Neuronal stem cell (in vitro differentiated cells): ENCODE measurements around the gene ARIH2.

Experiments used
- DNase-seq: peaks from one replicate; pipeline ENCODE4 v3.0.0-alpha.2; 2013; ENCODE audit warnings: low spot score
- H2AFZ ChIP-seq: one replicate; pipeline ENCODE4 v1.6.1; 2013; ENCODE audit warnings: mild to moderate bottlenecking, low read length, inconsistent platforms
- H2AK5ac ChIP-seq: 2 replicates; pipeline ENCODE4 v1.6.1; 2013; ENCODE audit warnings: low read depth, mild to moderate bottlenecking, inconsistent platforms, low read length, moderate library complexity, mixed read lengths
- H2BK120ac ChIP-seq: 2 replicates; pipeline ENCODE4 v1.6.1; 2013; ENCODE audit warnings: low read depth, mild to moderate bottlenecking, inconsistent platforms, low read length, moderate library complexity, mixed read lengths
- H2BK12ac ChIP-seq: one replicate; pipeline ENCODE4 v1.6.1; 2013; ENCODE audit warnings: low read length, inconsistent platforms
- H2BK15ac ChIP-seq: 2 replicates; pipeline ENCODE4 v1.6.1; 2013; ENCODE audit warnings: mild to moderate bottlenecking, low read length, inconsistent platforms, mixed read lengths
- H2BK5ac ChIP-seq: one replicate; pipeline ENCODE4 v1.6.1; 2013; ENCODE audit warnings: inconsistent platforms, mild to moderate bottlenecking, low read length, moderate library complexity
- H3K14ac ChIP-seq: one replicate; pipeline ENCODE4 v1.6.1; 2013; ENCODE audit warnings: low read length, inconsistent platforms
- H3K18ac ChIP-seq: 2 replicates; pipeline ENCODE4 v1.6.1; 2013; ENCODE audit warnings: low read length, inconsistent platforms
- H3K23ac ChIP-seq: 2 replicates; pipeline ENCODE4 v1.6.1; 2013; ENCODE audit warnings: low read depth, mild to moderate bottlenecking, mixed read lengths, low read length, inconsistent platforms; ENCODE audit not compliant: poor library complexity
- H3K27ac ChIP-seq: replicated peaks from 3 replicates; pipeline ENCODE4 v1.5.1; 2013; ENCODE audit warnings: low read length, inconsistent platforms
- H3K27me3 ChIP-seq, 3 experiments: 2 replicates each; pipeline ENCODE4 v1.6.1; 2013; ENCODE audit warnings: low read length in 3 of 3, mild to moderate bottlenecking in 2 of 3, inconsistent platforms in 1 of 3, low read depth in 1 of 3, mixed read lengths in 1 of 3, moderate library complexity in 1 of 3; ENCODE audit not compliant: control insufficient read depth in 3 of 3, insufficient read depth in 3 of 3
- H3K36me3 ChIP-seq, 2 donors: replicated peaks in 1 of 2; 2 replicates each; pipeline ENCODE4 v1.6.1; 2013; ENCODE audit warnings: low read length in 2 of 2; ENCODE audit not compliant: control insufficient read depth in 2 of 2, insufficient read depth in 2 of 2
- H3K4ac ChIP-seq: 2 replicates; pipeline ENCODE4 v1.6.1; 2013; ENCODE audit warnings: inconsistent platforms, mild to moderate bottlenecking, low read length, moderate library complexity
- H3K4me1 ChIP-seq, 2 donors: 1 replicate in 1 of 2; 2 replicates in 1 of 2; pipeline ENCODE4 v1.6.1; 2013; ENCODE audit warnings: low read length in 2 of 2, low read depth in 1 of 2; ENCODE audit not compliant: control insufficient read depth in 2 of 2, insufficient read depth in 1 of 2
- H3K4me2 ChIP-seq: one replicate; pipeline ENCODE4 v1.6.1; 2013; ENCODE audit warnings: mild to moderate bottlenecking, low read length, inconsistent platforms; ENCODE audit not compliant: insufficient read depth, poor library complexity, severe bottlenecking
- H3K4me3 ChIP-seq, 2 donors: 2 replicates each; pipeline ENCODE4 v1.5.1; 2013; ENCODE audit warnings: low read length in 2 of 2, mild to moderate bottlenecking in 2 of 2, inconsistent platforms in 1 of 2, moderate library complexity in 1 of 2
- H3K79me1 ChIP-seq: one replicate; pipeline ENCODE4 v1.6.1; 2013; ENCODE audit warnings: low read depth, mild to moderate bottlenecking, inconsistent platforms, low read length, moderate library complexity
- H3K9ac ChIP-seq: one replicate; pipeline ENCODE4 v1.6.1; 2013; ENCODE audit warnings: mild to moderate bottlenecking, low read depth, low read length, inconsistent platforms; ENCODE audit not compliant: poor library complexity
- H3K9me3 ChIP-seq, 2 donors: replicated peaks in 1 of 2; 2 replicates each; pipeline versions ENCODE3 to v1.6.1; 2013; ENCODE audit warnings: low read length in 2 of 2, mild to moderate bottlenecking in 2 of 2, inconsistent platforms in 1 of 2, low read depth in 1 of 2, mixed read lengths in 1 of 2, moderate library complexity in 1 of 2; ENCODE audit not compliant: control insufficient read depth in 2 of 2, insufficient read depth in 1 of 2
- H4K8ac ChIP-seq: one replicate; pipeline ENCODE4 v1.6.1; 2013; ENCODE audit warnings: low read depth, mild to moderate bottlenecking, inconsistent platforms, low read length, moderate library complexity
- H4K91ac ChIP-seq: one replicate; pipeline ENCODE4 v1.6.1; 2013; ENCODE audit warnings: low read length, low read depth, mild to moderate bottlenecking, inconsistent platforms; ENCODE audit not compliant: poor library complexity
- WGBS, 2 donors: extraction: QIAGEN DNeasy Blood & Tissue Kit; methylation state at CpG; one replicate each; pipeline ENCODE4 v1.1.7; 2013; ENCODE audit warnings: missing lambda C conversion rate in 2 of 2, mixed read lengths in 1 of 2; ENCODE audit not compliant: insufficient read length in 2 of 2, insufficient replicate concordance in 1 of 2; ENCODE audit errors: extremely low coverage in 2 of 2; 5-methylcytosine and 5-hydroxymethylcytosine counted together

ARIH2 gene

DNA sequence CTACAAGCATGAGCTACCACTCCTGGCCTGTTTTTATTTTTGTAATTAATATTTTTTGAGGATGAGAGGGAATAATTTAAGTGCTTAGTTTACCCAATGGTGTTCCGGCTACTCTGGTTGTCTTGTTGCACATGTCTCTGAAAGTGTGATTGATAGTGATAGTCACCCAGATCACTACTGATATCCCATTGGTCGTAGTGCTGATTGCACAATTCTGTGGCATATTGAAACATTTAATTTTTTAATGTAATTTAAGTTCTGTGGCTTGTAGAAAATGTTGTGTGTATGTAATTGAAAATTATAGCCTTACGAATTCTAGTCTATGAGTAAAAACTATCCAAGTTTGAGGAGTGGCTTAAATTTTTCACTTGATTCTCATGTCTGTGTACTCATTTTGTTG, 11.9 kb downstream of the ARIH2 start:
- H3K9me3 ChIP-seq = peaks cover 0 to 3% of the 10 kb centered on the region in 2 donors
- no peaks in the 10 kb centered on the region for H3K27me3 ChIP-seq
- no peaks in the 10 kb centered on the region for H3K4me1 ChIP-seq
- WGBS, 2 donors = no CpG with 5 or more reads among the region's 3 CpGs
- no peak overlapping the region for H2BK15ac ChIP-seq
- no peak overlapping the region for H2BK12ac ChIP-seq
- H3K23ac ChIP-seq = no peak overlapping the region
- no peak overlapping the region for H3K14ac ChIP-seq
- H3K27ac ChIP-seq = no peak overlapping the region
- H3K4ac ChIP-seq = no peak overlapping the region
- no peak overlapping the region for H2AK5ac ChIP-seq
- H3K4me3 ChIP-seq = no peak overlapping the region
- H2BK5ac ChIP-seq = no peak overlapping the region
- H4K8ac ChIP-seq = no peak overlapping the region
- no peak overlapping the region for H3K4me2 ChIP-seq
- H2BK120ac ChIP-seq = no peak overlapping the region
- DNase-seq = no peak
- H3K9ac ChIP-seq = no peak overlapping the region
- H3K18ac ChIP-seq = no peak overlapping the region
- peaks cover 10% of the 10 kb centered on the region for H3K79me1 ChIP-seq
- peaks cover 12 to 92% of the 10 kb centered on the region in 2 donors for H3K36me3 ChIP-seq
- no peak overlapping the region for H2AFZ ChIP-seq
- no peak overlapping the region for H4K91ac ChIP-seq

DNA sequence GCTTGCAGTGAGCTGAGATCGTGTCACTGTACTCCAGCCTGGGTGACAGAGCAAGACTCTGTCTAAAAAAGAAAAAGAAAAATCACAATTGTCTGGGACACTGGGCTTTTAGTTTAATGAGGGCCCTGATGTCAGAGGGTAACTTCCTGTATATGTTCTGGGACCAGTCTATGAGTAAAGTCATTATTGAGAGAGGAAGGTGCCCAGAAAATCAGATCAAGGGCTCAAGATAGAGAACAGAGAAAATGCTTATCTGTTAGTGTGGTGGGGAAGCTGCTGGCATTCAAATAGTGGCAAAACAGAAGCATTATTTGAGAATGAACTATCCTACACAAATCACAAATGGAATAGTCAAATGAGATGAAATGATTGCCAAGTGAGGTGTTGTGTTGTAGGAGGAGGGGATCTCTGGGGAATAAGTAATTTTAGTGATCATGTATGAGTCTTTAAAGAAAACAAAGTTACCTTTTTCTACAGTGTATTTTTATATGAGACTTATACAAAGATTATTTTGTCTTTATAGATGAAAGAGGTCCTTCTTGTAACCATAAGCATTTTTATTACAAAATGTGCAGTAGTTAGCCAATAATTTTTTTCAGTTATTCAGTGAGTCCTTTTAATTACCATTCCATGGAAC, 13.4 kb downstream of the ARIH2 start:
- no peak overlapping the region for H3K4ac ChIP-seq
- H3K27me3 ChIP-seq = no peaks in the 10 kb centered on the region
- H3K9me3 ChIP-seq = peaks cover 0 to 3% of the 10 kb centered on the region in 2 donors
- no peak overlapping the region for H3K23ac ChIP-seq
- H2BK5ac ChIP-seq = no peak overlapping the region
- H4K91ac ChIP-seq = no peak overlapping the region
- no peak overlapping the region for H2BK15ac ChIP-seq
- no peak overlapping the region for H2BK120ac ChIP-seq
- no peak overlapping the region for H3K4me2 ChIP-seq
- H3K9ac ChIP-seq = no peak overlapping the region
- H3K36me3 ChIP-seq = peaks cover 14 to 87% of the 10 kb centered on the region in 2 donors
- no peak overlapping the region for H3K18ac ChIP-seq
- no CpG with 5 or more reads among the region's 1 CpG for WGBS, 2 donors
- H3K4me3 ChIP-seq = no peak overlapping the region
- H2BK12ac ChIP-seq = no peak overlapping the region
- DNase-seq = no peak
- H3K27ac ChIP-seq = no peak overlapping the region
- H3K4me1 ChIP-seq = no peaks in the 10 kb centered on the region
- H3K79me1 ChIP-seq = peaks cover 10% of the 10 kb centered on the region
- no peak overlapping the region for H4K8ac ChIP-seq
- no peak overlapping the region for H2AK5ac ChIP-seq
- no peak overlapping the region for H3K14ac ChIP-seq
- H2AFZ ChIP-seq = no peak overlapping the region

GRCh38 chr3:48934333-48934991, 15.8 kb downstream of the ARIH2 start:
- Histone ChIP-seq H2BK5ac (no peak overlapping the region), H3K27ac (no peak overlapping the region), H2AK5ac (no peak overlapping the region), H3K18ac (no peak overlapping the region), H4K91ac (no peak overlapping the region), H3K79me1 (peaks cover 7% of the 10 kb centered on the region), H3K23ac (no peak overlapping the region), H3K4ac (no peak overlapping the region), H2BK120ac (no peak overlapping the region), H3K4me1 (no peaks in the 10 kb centered on the region), H3K4me2 (no peak overlapping the region), H4K8ac (no peak overlapping the region), H3K9ac (no peak overlapping the region), H3K36me3 (peaks cover 8 to 77% of the 10 kb centered on the region in 2 donors), H2AFZ (no peak overlapping the region), H3K4me3 (no peak overlapping the region), H2BK15ac (no peak overlapping the region), H3K9me3 (peaks cover 0 to 3% of the 10 kb centered on the region in 2 donors), H3K27me3 (no peaks in the 10 kb centered on the region), H2BK12ac (no peak overlapping the region), H3K14ac (no peak overlapping the region)
- DNase-seq = no peak
- WGBS, 2 donors = no CpG with 5 or more reads among the region's 5 CpGs

- Histone ChIP-seq H2BK5ac (no peak overlapping the region), H3K4me2 (no peak overlapping the region), H3K9me3 (peaks cover 0 to 3% of the 10 kb centered on the region in 2 donors), H3K27me3 (no peaks in the 10 kb centered on the region), H2AFZ (no peak overlapping the region), H4K91ac (no peak overlapping the region), H3K4me3 (no peak overlapping the region), H3K27ac (no peak overlapping the region), H2BK12ac (no peak overlapping the region), H3K9ac (no peak overlapping the region), H3K14ac (no peak overlapping the region), H3K4ac (no peak overlapping the region), H3K36me3 (peaks cover 8 to 67% of the 10 kb centered on the region in 2 donors), H3K18ac (no peak overlapping the region), H3K4me1 (no peaks in the 10 kb centered on the region), H3K23ac (no peak overlapping the region), H2BK15ac (no peak overlapping the region), H3K79me1 (peaks cover 7% of the 10 kb centered on the region), H4K8ac (no peak overlapping the region), H2BK120ac (no peak overlapping the region), H2AK5ac (no peak overlapping the region)
- no peak for DNase-seq
- WGBS, 2 donors = no CpG with 5 or more reads among the region's 4 CpGs
Measured at GRCh38 chr3:48935530-48935929, 16.9 kb downstream of the ARIH2 start.
